ENCODE data around the gene CORO6.

DNA sequence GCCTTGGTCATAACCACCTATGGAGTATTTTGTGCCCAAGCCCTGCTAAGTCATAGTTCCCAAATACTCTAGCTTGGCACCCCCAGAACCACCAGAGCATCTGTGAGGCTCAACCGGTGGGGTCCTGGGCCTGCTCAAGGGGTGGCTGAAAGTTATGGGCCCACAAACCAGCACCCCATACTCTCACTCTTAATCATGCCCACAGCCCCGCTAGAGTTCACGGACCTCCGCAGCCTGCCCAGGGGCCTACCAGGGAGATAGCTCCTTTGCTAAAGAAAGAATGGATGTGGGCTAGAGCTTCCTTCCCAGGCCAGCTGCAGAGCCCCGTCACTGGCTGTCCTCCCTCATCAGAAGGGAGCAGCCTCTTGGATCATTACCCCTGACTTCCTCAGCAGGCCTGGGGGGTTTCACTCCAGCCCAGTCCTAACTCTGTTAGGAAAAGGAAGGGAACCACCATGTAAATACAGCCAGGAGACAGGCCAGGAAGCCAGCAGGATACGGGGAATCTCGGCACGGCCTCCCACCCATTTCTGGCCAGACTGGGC, 34.6 kb downstream of the CORO6 start:
- TF ChIP-seq CTCF (conservative IDR thresholded peaks at IDR 0.05; ENCODE audit: low read depth, low read length): no peak
- no peak for TF ChIP-seq NFE2L2 (IDR thresholded peaks at IDR 0.05; ENCODE audit: low read depth, low read length)
- TF ChIP-seq MXI1 (IDR thresholded peaks at IDR 0.05; ENCODE audit: borderline replicate concordance, low read depth, low read length): no peak
- no peak for TF ChIP-seq POLR2A (IDR thresholded peaks at IDR 0.05; ENCODE audit: low read depth, low read length)
- TF ChIP-seq SMC3 (IDR thresholded peaks at IDR 0.05; ENCODE audit: low read depth, low read length): no peak
- no peak for TF ChIP-seq RAD21 (IDR thresholded peaks at IDR 0.05; ENCODE audit: low read length)
- TF ChIP-seq RFX5 (IDR thresholded peaks at IDR 0.05; ENCODE audit: low read depth, low read length): no peak
- no peak for TF ChIP-seq RCOR1 (IDR thresholded peaks at IDR 0.05; ENCODE audit: insufficient replicate concordance, low read length)
- no peak for TF ChIP-seq BHLHE40 (IDR thresholded peaks at IDR 0.05; ENCODE audit: low read depth, low read length)
- TF ChIP-seq CEBPB (IDR thresholded peaks at IDR 0.05; ENCODE audit: low read depth, low read length): no peak
- TF ChIP-seq CHD1 (IDR thresholded peaks at IDR 0.05; ENCODE audit: low read depth, low read length): no peak
